MCF 10A (cell line): ENCODE data around the gene DDIAS. TPM values are rescaled to one million over a fixed set of nuclear protein-coding genes. Genes with fewer than 3 reads are reported as not detected.

Experiments
- BruUV-seq: library from RNA; stranded (reverse); fragments of 400-500 nt; replicated peaks from 2 replicates; lab custom pipeline; 2021; lab: Mats Ljungman, UMichigan
- CTCF ChIA-PET: fragments of 300-600 bp; sonication (Branson Sonifier 250); formaldehyde crosslinking; extraction: SDS; loops from one replicate; lab custom pipeline; 2021; ENCODE audit warnings: antibody characterized with exemption, inconsistent platforms; lab: Yijun Ruan, JAX
- POLR2A ChIA-PET: fragments of 300-600, 350-650 bp; sonication (Branson Sonifier 250); formaldehyde crosslinking; extraction: SDS; loops from one replicate; lab custom pipeline; 2020; ENCODE audit warnings: antibody characterized with exemption, inconsistent platforms; lab: Yijun Ruan, JAX
- DNase-seq: peaks from one replicate; pipeline ENCODE4 v3.0.0-alpha.2; 2018; ENCODE audit not compliant: unreplicated experiment
- H3K27ac Mint-ChIP-seq: one replicate; pipeline ENCODE4 v1.8.0; 2022; ENCODE audit warnings: mild to moderate bottlenecking, low read depth, mixed read lengths; ENCODE audit not compliant: unreplicated experiment
- H3K27me3 Mint-ChIP-seq: one replicate; pipeline ENCODE4 v1.8.0; 2022; ENCODE audit warnings: mixed read lengths; ENCODE audit not compliant: insufficient read depth, unreplicated experiment
- H3K36me3 Mint-ChIP-seq: one replicate; pipeline ENCODE4 v1.8.0; 2022; ENCODE audit warnings: mild to moderate bottlenecking, moderate library complexity, mixed read lengths; ENCODE audit not compliant: insufficient read depth, unreplicated experiment
- H3K4me1 Mint-ChIP-seq: one replicate; pipeline ENCODE4 v1.8.0; 2022; ENCODE audit warnings: mixed read lengths; ENCODE audit not compliant: insufficient read depth, unreplicated experiment
- H3K4me3 Mint-ChIP-seq: one replicate; pipeline ENCODE4 v1.8.0; 2022; ENCODE audit warnings: mild to moderate bottlenecking, moderate library complexity, mixed read lengths; ENCODE audit not compliant: unreplicated experiment
- H3K9me3 Mint-ChIP-seq: one replicate; pipeline ENCODE4 v1.8.0; 2022; ENCODE audit warnings: mixed read lengths; ENCODE audit not compliant: unreplicated experiment
- CTCF ChIP-seq: fragments of 200-600 bp; IDR thresholded peaks from one replicate; pipeline ENCODE4 v1.8.0; 2022; ENCODE audit warnings: antibody characterized with exemption, mild to moderate bottlenecking; ENCODE audit not compliant: unreplicated experiment
- intact Hi-C: fragments of 100-400 bp; cut with micrococcal nuclease; formaldehyde crosslinking; loops from 2 replicates; pipeline ENCODE4 v1.14.1; 2022
- total RNA-seq: library from RNA; stranded (reverse); gene quantifications from 2 replicates; pipeline ENCODE4 v1.2.3, GENCODE V29; 2022

The DDIAS gene
- total RNA-seq, 1 experiment from 2014 or later, result 7.7 TPM

DNA sequence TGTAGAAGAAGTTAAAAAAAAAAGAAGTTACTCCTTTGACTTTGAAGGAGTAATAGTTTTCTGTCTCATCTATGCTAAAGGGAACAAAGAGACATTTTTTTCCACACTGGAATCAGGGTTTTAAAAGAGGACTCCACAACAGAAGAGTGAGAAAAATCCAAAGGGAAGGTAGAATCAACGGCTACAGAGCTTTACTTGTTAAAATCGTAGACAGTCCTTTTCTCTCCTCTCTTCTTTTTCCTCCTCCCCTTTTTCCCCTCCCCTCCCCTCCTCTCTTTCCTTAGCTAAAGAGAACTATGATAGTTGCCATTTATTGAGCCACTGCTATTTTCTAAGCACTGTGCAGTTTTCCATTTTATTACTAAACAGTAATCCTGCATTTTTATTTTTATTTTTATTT lies 29.2 kb downstream of the DDIAS start:
- Mint-ChIP-seq H3K36me3 (peaks cover 12% of the 10 kb centered on the region), H3K9me3 (no peaks in the 10 kb centered on the region), H3K27me3 (no peaks in the 10 kb centered on the region), H3K27ac (no peak overlapping the region), H3K4me1 (no peaks in the 10 kb centered on the region), H3K4me3 (no peak overlapping the region)
- TF ChIP-seq CTCF, result no peak
- no peak for DNase-seq
- intact Hi-C loops, result no loop called here
- ChIA-PET CTCF (interaction anchor here (0.6 to 1.5 kb wide), 7 partner anchors 8 to 319 kb away, joined by 3 to 5 read pairs (median 4); partner anchors contain the start of gene RAB30), POLR2A (interaction anchor here (0.8 to 1.2 kb wide), 3 partner anchors 27 to 225 kb away, joined by 3 read pairs; no protein-coding TSS in a partner anchor)
- no TSS peak for BruUV-seq

DNA sequence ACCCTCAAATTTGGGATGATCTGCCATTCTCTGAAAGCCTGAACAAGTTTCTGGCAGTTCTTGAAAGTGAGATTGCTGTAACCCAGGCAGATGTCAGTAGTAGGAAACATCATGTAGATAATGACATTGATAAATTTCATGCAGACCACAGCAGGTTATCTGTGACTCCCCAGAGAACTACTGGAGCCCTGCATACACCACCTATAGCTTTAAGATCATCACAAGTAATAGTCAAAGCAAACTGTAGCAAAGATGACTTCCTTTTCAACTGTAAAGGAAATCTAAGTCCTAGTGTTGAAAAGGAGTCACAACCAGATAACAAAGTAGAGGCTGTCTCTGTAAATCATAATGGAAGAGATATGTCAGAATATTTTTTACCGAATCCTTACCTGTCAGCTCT lies 31.0 kb downstream of the DDIAS start:
- H3K4me3 Mint-ChIP-seq, result no peak overlapping the region
- peaks cover 12% of the 10 kb centered on the region for H3K36me3 Mint-ChIP-seq
- no peaks in the 10 kb centered on the region for H3K27me3 Mint-ChIP-seq
- no peak for DNase-seq
- POLR2A ChIA-PET, result no interaction called here
- intact Hi-C loops, result no loop called here
- no TSS peak for BruUV-seq
- H3K27ac Mint-ChIP-seq, result no peak overlapping the region
- H3K9me3 Mint-ChIP-seq, result no peaks in the 10 kb centered on the region
- TF ChIP-seq CTCF, result no peak
- no peaks in the 10 kb centered on the region for H3K4me1 Mint-ChIP-seq
- CTCF ChIA-PET, result interaction anchor here (1.1 to 1.2 kb wide), 2 partner anchors 66 to 144 kb away, joined by 3 to 4 read pairs; no protein-coding TSS in a partner anchor

DNA sequence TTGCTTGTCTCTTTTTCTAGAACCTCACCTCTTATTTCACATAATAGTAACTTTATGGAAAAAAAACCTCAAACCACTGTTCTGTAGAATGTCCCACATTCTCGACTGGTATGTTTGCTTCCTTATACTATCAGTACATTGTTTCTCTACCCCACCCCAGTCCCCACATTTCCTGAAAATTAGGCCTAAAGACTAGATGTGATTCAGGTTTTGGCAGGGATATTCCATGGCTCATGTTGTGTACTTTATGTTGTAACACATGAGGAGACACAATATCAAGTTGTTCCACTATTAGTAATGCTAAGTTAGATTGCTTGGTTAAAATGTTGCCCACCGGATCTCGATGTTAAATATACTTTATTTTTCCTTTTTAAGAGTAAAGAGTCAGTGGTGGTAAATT lies 34.7 kb downstream of the DDIAS start:
- Mint-ChIP-seq H3K4me1 (no peaks in the 10 kb centered on the region), H3K27ac (peak overlapping the region; percentile 6), H3K27me3 (no peaks in the 10 kb centered on the region), H3K9me3 (no peaks in the 10 kb centered on the region), H3K36me3 (peaks cover 12% of the 10 kb centered on the region), H3K4me3 (no peak overlapping the region)
- no TSS peak for BruUV-seq
- intact Hi-C loops, result no loop called here
- peak; percentile 27 for DNase-seq
- POLR2A ChIA-PET, result no interaction called here
- TF ChIP-seq CTCF, result no peak
- CTCF ChIA-PET, result interaction anchor here (0.6 to 1.1 kb wide), 2 partner anchors 116 to 253 kb away, joined by 3 read pairs; no protein-coding TSS in a partner anchor

DNA sequence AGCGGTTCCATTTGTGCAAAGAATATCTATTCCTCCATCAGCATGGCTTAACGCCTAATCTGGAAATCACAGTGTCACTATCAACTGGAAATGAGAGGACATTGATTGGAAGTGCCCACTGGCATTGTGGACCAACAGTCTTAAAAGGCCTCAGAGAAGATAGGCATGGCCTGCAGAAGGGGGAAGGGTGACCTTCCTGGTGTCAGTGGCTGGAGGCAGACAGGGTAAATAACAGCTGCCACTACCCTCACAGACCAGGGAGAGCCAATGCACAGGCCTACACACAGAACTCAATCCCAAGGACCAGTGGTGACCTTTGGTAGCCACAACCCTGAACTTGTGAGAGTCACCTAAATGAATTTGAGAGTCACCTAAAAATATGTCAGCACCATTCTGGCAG lies 36.0 kb downstream of the DDIAS start:
- Mint-ChIP-seq H3K9me3 (no peaks in the 10 kb centered on the region), H3K4me3 (no peak overlapping the region), H3K27ac (no peak overlapping the region), H3K4me1 (no peaks in the 10 kb centered on the region), H3K36me3 (peaks cover 6% of the 10 kb centered on the region), H3K27me3 (no peaks in the 10 kb centered on the region)
- TF ChIP-seq CTCF, result no peak
- intact Hi-C loops, result no loop called here
- no peak for DNase-seq
- POLR2A ChIA-PET, result no interaction called here
- BruUV-seq, result no TSS peak
- CTCF ChIA-PET, result interaction anchor here (1.1 to 1.6 kb wide), 2 partner anchors 8 to 254 kb away, joined by 3 to 5 read pairs; no protein-coding TSS in a partner anchor
